ENCODE data around the gene SYT17.
"Not testable (repeated sequence)": the region's sequence is repeated elsewhere in the genome, so short reads cannot be mapped to it uniquely, and the experiment has no call there.

Gene SYT17

DNA sequence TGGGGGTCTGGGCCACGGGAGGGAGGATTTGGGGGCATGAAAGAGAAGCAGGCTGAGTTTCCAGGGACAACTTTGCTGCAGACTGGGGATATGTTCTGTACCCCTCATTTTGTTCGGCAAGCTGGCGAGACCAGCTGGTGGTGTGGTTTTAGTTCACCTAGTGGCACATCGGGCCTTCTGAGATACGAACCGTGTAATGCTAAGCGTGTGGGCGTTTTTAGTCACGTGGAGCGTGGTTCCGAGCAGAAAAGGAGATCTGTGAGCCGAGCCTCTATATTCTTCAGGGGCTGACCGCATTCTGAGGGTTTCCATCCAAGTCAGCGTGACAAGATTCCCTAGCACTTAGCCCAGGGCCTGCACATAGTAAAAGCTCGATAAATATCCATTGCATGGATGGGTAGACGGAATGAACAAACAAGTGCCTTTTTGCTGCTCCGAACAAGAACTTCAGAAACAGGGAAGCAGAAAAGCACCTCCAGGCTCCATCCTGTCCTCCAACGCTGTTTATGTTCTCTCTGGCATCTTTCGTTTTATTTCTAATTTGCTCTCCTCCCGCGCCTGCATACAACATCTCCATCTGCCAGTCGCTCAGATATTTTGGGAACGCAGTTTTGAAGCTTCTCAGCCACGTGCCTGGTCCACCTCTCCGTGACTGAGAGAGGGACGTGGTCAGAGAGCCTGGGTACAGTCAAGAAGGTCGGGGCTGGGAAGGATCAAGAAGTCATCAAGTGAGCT lies 5.8 kb downstream of the SYT17 start:
- no peak for DNase-seq (ENCODE audit: low spot score)

DNA sequence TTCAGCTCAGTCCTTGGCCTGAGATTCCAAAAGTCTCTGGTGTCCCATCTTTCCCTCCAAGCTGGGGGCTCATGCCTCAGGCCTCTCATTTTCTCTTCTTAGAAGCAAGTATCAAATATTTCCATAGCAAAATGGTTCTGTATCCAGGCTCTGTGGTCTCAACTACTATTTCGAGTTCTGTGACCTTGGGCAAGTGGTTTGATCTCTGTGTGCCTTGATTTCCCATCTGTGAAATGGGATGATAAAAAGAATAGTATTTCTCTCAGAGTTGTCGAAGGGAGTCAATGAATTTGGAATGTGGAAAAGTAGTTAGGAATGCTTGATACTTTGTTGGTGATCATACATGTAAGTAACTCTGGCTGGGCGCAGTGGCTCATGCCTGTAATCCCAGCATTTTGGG lies 6.4 kb downstream of the SYT17 start:
- no peak for DNase-seq (ENCODE audit: low spot score)

DNA sequence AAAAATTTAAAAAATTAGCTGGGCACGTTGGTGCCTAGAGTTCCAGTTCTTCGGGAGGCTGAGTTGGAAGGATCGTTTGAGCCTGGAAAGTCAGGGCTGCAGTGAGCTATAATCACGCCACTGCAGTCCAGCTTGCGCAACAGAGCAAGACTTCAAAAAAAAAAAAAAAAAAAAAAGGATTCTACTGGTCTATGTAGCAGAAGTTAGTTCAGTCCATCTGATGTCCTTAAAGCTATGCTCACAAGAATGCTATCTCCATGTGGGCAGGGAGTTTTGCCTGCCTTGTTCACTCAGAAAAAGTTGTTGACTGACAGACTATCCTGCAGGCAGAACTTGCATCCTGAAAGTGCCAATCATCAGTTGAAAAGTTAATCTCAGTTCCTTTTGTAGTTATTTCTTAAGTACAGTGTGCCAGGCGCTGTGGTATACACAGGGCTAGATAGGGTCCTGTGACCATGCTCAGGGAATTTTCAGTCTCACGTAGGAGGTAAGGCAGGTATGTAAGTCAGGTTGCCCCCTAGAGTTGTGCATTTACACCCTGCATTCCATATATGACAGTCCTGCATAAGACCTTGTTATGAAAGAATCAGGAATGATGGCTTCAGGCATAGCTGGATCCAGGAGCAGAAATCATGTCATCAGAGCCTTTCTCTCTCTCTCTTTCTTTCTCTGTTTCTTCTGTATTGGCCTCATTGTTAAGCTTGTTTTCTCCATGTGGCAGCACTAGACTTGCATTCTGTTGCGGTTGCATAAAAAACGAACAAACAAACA lies 7.6 kb downstream of the SYT17 start:
- DNase-seq (ENCODE audit: low spot score), result no peak

DNA sequence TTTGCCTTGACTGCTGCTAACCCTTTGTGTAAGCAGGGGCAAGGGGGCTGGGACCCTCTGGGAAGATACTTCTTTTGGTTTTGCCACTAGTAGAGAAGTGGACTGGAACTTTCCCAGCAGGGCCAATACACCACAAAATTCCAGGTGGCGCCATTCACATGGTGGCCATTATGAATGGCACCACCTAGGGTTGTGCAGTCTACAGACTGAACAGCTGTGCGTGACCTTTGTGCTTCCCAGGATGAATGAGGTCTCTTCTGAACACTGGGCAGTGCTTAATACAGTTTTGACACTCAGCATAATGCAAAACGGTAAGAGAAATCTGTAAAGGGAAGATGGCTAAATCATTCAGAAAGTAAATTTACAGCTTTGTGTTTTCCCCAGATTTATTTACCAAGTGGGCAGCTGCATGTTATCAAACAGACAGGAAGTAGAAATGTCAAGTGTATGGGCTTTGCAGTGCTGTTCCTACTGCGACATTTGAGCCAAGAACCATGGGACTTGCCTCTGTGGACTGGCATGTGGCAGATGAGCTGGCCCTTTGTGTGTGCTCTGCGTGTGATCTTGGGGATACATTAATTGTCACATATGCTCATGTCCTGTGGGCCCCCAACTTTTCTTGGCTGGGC lies 9.2 kb downstream of the SYT17 start:
- no peak for DNase-seq (ENCODE audit: low spot score)

DNA sequence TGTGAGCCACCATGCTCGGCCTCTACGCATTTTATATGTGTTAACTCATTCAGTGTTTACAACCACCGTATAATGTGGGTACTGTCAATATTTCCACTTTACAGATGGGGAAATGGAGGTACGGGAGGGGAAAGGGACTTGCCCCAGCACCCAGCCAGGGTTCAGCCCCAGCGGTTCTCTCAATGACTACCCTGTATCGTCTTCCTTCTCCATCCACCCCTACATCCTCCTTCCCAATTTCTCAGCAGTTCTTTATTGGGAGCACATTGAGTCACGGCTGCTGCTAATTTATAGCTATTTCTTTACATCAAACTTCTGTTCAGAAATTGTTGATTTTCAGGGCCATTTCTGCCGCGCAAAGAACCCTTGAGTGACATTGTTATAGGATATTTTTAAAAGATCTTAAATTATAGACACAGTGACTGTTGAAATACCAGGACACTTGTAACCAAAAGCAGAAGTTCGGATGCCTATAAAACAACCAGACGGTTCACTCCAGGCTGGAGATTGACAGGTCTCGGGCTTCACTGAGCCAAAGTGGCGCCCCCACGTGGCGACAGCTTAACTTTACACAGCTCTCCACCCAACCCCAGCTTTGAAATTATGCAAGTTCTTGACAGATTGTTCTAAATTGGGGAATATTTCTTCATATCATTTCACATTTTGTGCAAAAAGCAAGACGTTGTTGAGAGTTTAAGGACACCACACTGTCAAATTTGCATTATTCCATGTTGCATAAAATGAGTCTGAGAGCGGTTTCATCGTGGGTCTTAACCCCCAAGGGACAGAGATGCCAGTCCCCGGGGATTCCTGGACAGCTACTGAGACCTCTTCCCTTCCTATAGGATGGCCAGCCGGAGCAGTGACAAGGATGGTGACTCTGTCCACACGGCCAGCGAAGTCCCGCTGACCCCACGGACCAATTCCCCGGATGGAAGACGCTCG lies 11.8 kb downstream of the SYT17 start:
- peak; percentile 75 for DNase-seq (ENCODE audit: low spot score)

DNA sequence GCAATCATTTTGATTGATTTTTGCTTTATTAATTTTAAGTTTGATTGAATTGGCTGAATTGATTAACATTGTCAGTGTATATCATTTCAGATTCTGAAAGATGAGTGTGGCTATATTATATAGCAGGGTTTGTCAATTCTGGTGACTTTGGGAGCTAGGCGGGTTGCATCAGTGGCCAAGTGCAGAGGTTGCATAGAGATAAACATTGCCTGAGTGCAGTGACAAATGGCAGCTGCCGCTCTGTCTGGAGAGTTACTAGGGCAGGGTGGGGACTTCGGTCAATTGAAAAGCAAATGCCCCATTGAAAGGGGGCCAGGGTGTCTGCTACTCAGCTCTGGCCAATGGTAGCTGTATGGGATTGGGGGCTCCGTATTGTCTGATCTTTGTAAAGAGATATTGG lies 12.7 kb downstream of the SYT17 start:
- DNase-seq (ENCODE audit: low spot score), result no peak

DNA sequence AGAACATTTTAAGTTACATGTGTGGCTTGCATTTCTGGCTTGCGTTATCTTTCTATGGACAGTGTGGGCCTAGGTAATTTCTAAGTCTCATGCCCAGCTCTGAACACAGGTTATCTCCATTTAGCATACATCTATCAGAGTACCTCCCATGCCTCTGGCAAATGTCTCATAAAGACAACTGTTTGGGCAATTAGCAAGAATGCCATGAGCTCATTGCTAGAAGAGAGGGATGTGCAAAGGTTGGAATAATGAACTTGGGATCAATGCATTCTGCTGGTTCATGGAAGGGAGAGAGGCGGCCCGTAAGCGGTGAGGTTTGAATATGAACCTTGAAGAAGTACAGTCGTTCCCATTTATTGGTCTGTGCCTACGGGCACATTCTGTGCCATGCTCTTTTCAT lies 14.4 kb downstream of the SYT17 start:
- no peak for DNase-seq (ENCODE audit: low spot score)

DNA sequence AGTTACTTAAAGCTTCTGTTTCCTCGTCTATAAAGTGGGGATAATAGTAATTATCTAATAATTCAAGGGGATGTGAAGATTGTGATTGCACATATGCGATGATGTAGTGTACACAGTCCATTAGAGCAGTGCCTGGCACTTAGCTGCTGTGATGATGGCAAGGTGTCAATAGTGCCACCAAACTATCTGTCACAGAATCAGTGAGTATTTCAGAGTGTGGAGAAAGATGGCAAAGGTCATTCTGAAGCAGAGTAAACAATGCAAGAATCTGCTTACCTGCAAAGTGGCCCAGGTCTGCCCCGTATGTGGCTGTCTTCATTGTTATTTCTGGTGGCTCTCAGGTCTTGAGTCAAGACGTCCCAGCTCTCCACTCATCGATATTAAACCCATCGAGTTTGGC lies 15.1 kb downstream of the SYT17 start:
- no peak for DNase-seq (ENCODE audit: low spot score)

DNA sequence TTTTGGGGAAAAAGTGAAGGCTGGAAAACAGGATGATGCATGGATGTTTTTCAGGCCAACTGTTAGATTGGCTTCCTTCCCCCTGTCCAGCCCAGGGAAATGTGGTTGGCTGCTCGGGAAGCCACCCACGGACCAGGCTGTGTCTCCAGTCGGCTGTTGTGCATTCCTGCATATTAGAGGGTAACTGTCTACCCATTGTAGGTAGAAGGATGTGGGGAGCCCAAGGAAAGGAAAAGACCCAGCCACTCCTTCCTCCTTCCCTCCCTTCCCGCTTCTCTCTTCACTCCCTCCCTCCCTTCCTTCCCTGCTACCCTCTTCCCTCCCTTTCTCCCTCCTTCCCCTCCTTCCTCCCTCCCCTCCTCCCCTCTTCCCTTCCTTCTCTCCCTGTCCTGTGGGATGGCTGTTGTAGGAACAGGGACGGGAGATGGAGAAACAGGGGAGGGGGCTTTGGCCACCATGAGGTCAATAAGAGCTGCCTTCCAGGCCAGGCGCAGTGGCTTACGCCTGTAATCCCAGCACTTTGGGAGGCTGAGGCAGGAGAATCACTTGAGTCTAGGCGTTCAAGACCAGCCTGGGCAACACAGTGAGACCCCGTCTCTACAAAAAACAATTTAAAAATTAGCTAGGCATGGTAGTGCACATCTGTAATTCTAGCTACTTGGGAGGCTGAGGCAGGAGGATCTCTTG lies 16.9 kb downstream of the SYT17 start:
- no peak for DNase-seq (ENCODE audit: low spot score)

DNA sequence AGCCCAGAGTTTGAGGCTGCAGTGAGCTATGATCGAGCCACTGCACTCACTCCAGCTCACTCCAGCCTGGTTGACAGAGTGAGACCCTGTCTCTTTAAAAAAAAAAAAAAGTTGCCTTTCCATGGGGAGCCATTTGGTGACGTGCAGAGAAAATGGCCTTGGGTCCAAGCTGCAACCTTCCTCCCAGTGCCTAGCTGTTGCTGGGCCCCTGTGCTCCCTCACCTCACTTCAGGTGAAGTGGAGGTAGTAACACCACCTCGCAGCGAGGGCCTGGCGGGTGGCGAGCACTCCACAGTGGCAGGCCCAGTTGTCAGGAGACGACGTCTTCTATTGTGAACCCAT lies 17.4 kb downstream of the SYT17 start:
- DNase-seq (ENCODE audit: low spot score), result no peak

DNA sequence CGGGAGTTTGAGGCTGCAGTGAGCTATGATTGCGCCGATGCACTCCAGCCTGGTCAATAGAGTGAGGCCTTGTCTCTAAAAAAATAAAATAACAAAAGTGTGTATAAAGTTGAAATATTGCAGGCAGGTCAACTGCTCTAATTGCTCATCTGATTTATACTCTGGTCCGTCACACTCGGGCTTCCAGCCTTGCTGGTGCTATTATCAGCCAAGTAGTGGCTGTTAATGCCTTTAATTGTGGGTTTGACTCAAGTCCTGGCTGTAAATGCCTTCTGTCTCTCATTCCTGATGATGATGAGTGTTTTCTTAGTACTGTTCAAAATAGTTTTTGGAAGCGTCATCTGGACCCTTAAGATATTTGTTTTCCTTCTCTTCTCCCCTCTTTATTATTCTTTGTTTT lies 18.4 kb downstream of the SYT17 start:
- DNase-seq (ENCODE audit: low spot score), result no peak

DNA sequence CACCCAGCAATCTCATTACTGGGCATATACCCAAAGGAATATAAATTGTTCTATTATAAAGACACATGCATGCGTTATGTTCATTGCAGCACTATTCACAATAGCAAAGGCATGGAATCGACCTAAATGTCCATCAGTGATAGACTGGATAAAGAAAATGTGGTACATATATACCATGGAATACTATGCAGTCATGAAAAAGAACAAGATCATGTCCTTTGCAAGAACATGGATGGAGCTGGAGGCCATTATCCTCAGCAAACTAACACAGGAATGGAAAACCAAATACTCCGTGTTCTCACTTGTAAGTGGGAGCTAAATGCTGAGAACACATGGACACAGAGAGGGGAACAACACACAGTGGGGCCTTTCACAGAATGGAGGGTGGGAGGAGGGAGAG lies 19.9 kb downstream of the SYT17 start:
- not testable (repeated sequence) for DNase-seq (ENCODE audit: low spot score)

DNA sequence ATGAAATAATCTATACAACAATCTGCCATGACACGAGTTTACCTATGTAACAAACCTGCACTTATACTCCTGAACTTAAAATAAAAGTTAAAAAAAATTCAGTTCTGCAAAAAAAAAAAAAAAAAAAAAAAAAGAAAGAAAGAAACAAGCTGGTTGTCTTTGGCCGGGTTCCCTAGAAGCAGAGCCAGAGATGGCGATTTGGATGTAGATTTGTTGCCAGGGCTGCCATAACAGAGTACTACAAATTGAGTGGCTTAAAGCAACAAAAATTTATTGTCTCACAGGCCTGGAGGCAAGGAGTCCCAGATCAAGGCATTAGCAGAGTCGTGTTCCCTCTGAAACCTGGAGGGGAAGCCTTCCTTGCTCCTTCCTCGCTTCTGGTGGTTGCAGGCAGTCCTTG lies 20.4 kb downstream of the SYT17 start:
- DNase-seq (ENCODE audit: low spot score), result no peak

DNA sequence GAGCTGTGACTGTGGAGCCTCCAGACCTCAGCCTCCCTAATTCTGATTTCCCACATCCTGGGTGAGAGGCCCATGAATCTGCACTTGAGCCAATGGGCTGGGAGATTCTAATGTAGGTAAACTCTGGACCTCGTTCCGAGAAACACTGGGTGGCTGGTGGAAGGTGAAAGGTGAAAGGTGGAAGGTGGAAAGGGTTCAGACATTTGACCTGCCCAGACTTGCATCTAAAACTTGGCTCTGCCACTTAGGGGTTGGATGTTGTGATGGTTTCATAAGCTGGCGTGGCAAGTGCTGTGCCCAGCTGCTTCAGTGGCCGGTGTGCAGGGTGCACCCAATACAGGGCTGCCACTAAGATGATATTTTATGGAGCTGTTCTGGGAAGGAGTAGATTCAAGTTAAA lies 24.8 kb downstream of the SYT17 start:
- DNase-seq (ENCODE audit: low spot score), result no peak

DNA sequence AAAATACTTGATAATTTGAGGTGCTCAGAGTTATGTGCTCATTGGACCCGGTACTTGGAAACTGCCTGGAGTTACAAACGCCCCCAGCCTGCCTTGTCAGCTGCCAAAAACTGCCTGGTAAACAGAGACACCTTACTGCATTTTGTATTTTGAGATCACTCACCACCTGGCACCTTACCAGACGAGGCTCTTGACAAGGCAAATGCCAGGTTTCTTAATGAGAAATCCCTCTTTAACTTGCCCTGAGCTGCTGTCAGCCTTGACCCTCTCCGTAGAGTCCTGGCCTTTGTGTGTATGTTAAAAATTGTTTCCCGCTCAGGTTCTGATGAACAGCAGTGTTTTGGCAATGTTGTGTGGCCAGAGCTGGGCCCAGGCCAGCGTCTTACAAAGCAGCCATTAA lies 28.8 kb downstream of the SYT17 start:
- no peak for DNase-seq (ENCODE audit: low spot score)

DNA sequence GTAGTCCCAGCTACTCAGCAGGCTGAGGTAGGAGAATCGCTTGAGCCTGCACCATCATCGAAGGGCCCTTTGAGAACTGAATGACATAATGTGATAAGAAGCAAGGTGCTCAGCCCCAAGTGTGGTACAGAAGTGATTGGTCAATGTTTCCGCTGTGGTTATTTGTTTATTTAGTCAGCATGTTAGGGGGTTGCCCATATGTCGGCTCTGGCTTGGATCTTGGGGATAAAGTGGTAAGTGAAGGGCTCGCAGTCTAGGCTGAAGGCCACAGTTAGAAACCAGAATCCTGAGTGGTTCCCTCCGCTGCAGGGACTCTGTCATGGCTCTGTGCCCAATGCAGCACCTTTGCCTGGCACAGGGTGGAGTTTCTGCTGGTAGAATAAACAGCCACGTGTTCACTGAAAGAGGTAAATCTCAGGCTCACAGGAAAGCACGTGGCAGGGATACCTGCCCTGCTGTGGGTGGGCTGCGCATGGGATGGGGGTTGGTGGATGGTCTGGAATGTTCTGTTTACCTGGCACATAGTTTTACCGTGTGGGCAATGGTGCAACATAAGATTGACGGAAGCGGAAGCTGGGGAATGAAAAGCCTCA lies 35.4 kb downstream of the SYT17 start:
- no peak for DNase-seq (ENCODE audit: low spot score)

DNA sequence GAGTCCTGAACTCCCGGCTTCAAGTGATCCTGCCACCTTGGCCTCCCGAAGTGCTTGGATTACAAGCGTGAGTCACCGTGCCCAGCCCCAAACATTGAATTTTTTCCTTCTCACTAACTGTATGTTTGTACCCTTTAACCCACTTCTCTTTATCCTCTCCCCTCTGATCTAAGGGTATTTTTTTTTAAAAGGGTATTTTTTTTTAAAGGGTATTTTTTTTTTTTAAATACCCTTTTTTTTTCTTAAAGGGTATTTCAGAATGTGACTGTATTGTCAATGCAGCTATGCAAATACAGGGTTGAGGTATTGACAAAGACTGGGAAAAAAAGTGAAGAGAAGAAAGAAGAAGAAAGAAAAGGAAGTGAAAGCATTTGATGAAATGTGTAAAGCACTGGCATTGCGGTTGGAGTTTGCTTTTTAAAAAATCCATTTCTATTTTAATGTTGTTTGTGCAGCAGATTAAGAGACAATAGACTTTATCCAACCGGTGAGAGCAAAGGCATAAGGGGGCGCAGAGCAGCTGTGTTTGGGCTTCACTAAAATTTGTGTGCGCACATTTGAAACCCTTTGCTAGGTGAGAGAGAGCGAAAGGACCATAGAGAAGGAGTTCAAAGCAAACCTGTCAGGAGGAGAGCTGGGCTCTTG lies 42.4 kb downstream of the SYT17 start:
- no peak for DNase-seq (ENCODE audit: low spot score)

DNA sequence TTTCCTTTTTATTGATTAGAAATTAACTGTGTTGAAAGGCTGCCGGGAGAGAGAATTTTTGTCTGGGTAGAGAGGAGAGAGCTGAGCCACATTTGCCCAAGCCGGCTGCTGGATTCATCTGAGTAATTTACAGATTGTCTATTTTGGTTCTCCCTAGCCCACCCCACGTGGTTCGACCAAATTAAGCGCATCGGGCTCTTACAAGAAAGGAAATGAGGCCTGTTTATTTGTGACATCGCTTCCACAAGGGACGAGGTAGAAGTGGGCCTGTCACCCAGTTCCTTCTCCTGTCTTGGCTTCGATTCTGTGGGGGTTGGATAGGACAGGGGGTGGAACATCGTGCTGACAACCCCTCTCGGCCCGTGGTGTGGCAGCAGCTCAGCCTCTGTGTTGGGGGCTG lies 42.9 kb downstream of the SYT17 start:
- no peak for DNase-seq (ENCODE audit: low spot score)

DNA sequence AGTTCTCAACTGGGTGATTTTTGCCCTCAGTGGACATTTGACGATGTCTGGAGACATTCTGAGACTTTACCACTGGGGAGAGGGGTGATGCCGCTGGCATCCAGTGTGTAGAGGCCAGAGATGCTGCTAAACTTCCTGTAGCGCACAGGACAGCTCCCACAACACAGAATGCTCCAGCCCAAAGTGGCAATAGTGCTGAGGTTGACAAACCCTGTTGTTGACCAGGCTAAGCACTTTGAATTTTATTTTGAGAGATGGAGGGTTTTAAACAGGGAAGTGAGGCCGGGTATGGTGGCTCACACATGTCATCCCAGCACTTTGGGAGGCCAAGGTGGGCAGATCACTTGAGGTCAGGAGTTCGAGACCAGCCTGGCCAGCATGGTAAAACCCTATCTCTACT lies 44.0 kb downstream of the SYT17 start:
- DNase-seq (ENCODE audit: low spot score), result no peak

DNA sequence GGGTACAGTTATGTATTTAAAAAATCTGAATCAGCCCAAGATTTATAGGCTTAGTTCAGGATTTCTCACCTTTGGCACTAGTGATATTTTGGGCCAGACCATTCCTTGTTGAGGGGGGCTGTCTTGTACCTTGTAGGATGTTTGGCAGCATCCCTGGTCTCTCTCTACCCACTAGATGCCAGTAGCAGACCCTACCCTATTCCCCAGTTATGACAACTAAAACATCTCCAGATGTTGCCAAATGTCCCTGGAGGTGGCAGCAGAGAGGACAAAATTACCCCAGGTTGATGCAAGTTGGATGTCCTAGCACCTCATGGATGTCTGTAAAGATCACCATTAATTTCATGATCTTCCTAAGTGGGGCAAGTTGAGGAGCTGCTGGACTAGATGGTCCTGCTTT lies 45.8 kb downstream of the SYT17 start:
- no peak for DNase-seq (ENCODE audit: low spot score)

DNA sequence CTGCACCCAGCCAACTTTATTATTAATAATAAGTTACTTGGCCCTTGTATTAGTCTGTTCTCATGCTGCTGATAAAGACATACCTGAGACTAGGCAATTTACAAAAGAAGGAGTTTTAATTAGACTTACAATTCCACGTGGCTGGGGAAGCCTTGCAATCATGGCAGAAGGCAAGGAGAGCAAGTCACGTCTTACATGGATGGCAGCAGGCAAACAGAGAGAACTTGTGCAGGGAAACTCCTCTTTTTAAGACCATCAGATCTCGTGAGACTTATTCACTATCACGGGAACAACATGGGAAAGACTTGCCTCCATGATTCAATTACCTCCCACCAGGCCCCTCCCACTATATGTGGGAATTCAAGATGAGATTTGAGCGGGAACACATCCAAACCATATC lies 47.7 kb downstream of the SYT17 start:
- no peak for DNase-seq (ENCODE audit: low spot score)
